CD4-positive, alpha-beta memory T cell (primary cell): ENCODE measurements around the gene DIS3L2. TPM values are rescaled to one million over a fixed set of nuclear protein-coding genes. Genes with fewer than 3 reads are reported as not detected.
"Not testable (repeated sequence)": the region's sequence is repeated elsewhere in the genome, so short reads cannot be mapped to it uniquely, and the experiment has no call there.

ENCODE experiments used
- CTCF ChIA-PET: fragments of 350-600 bp; sonication (Branson Sonifier 250); formaldehyde crosslinking; loops from one replicate; lab custom pipeline; 2021; ENCODE audit warnings: inconsistent platforms; ENCODE audit not compliant: partially characterized antibody; lab: Charles Lee
- POLR2A ChIA-PET: fragments of 350-600 bp; sonication (Branson Sonifier 250); formaldehyde crosslinking; loops from one replicate; lab custom pipeline; 2021; ENCODE audit not compliant: partially characterized antibody; lab: Charles Lee
- DNase-seq, 5 donors: peaks; one replicate each; pipeline versions ENCODE4 v3.0.0 to v3.0.0-alpha.2; 2020 to 2022; ENCODE audit warnings: mixed read lengths in 1 of 5
- H3K27ac ChIP-seq: one replicate; pipeline ENCODE4 v1.7.0; 2013; ENCODE audit warnings: low read depth, low read length
- H3K27me3 ChIP-seq: 2 replicates; pipeline ENCODE4 v1.7.0; 2013; ENCODE audit warnings: mild to moderate bottlenecking, low read length, moderate library complexity; ENCODE audit not compliant: insufficient read depth
- H3K36me3 ChIP-seq: 2 replicates; pipeline ENCODE4 v1.7.0; 2013; ENCODE audit warnings: mild to moderate bottlenecking, low read length, moderate library complexity; ENCODE audit not compliant: insufficient read depth
- H3K4me1 ChIP-seq: 2 replicates; pipeline ENCODE4 v1.7.0; 2013; ENCODE audit warnings: mild to moderate bottlenecking, low read length, moderate library complexity; ENCODE audit not compliant: insufficient read depth
- H3K4me3 ChIP-seq, 2 donors: one replicate each; pipeline ENCODE4 v1.7.0; 2013; ENCODE audit warnings: low read length in 2 of 2, mild to moderate bottlenecking in 1 of 2
- H3K9me3 ChIP-seq, 2 donors: one replicate each; pipeline ENCODE4 v1.7.0; 2013; ENCODE audit warnings: low read length in 2 of 2, control low read depth in 1 of 2; ENCODE audit not compliant: control insufficient read depth in 1 of 2
- H3K27ac Mint-ChIP-seq, 7 donors: one replicate each; pipeline ENCODE4 v1.8.0; 2020 to 2021; ENCODE audit warnings: mixed read lengths in 7 of 7, mild to moderate bottlenecking in 6 of 7, inconsistent platforms in 3 of 7, moderate library complexity in 3 of 7
- H3K27me3 Mint-ChIP-seq, 2 donors: one replicate each; pipeline ENCODE4 v1.8.0; 2020 to 2021; ENCODE audit warnings: mixed read lengths in 2 of 2
- H3K36me3 Mint-ChIP-seq, 2 donors: one replicate each; pipeline ENCODE4 v1.8.0; 2020 to 2021; ENCODE audit warnings: mixed read lengths in 2 of 2, inconsistent platforms in 1 of 2, mild to moderate bottlenecking in 1 of 2
- H3K4me1 Mint-ChIP-seq, 4 donors: one replicate each; pipeline ENCODE4 v1.8.0; 2020 to 2021; ENCODE audit warnings: mixed read lengths in 4 of 4, mild to moderate bottlenecking in 1 of 4
- H3K4me3 Mint-ChIP-seq, 8 donors: one replicate each; pipeline ENCODE4 v1.8.0; 2020 to 2021; ENCODE audit warnings: mixed read lengths in 8 of 8, mild to moderate bottlenecking in 7 of 8, moderate library complexity in 6 of 8, inconsistent platforms in 3 of 8
- H3K9me3 Mint-ChIP-seq, 8 donors: one replicate each; pipeline ENCODE4 v1.8.0; 2020 to 2021; ENCODE audit warnings: mixed read lengths in 8 of 8, mild to moderate bottlenecking in 5 of 8, inconsistent platforms in 3 of 8, moderate library complexity in 1 of 8
- intact Hi-C: fragments of 100-400 bp; cut with micrococcal nuclease; formaldehyde crosslinking; loops from one replicate; pipeline ENCODE4 v1.15.1; 2023
- polyA plus RNA-seq, 2 donors: library from polyadenylated mRNA; unstranded; fragments of 300-500 nt; fragmentation: Illumina TruSeq; gene quantifications; one replicate each; pipeline ENCODE4 v1.2.3, GENCODE V29; 2021
- total RNA-seq, 2 experiments: library from RNA; stranded (reverse); gene quantifications; one replicate each; pipeline ENCODE4 v1.2.3, GENCODE V29; 2021

The DIS3L2 gene
- total and polyA plus RNA-seq, 4 experiments from 2014 or later: 16.0 to 59.7 (median 39.3) TPM

GRCh38 chr2:232363784-232364615 is 402.5 kb downstream of the DIS3L2 start:
- POLR2A ChIA-PET: interaction anchor here (0.6 to 1.1 kb wide), 2 partner anchors 23 to 48 kb away, joined by 3 read pairs; no protein-coding TSS in a partner anchor

GRCh38 chr2:232364806-232365594 is 403.5 kb downstream of the DIS3L2 start:
- H3K4me3 ChIP-seq, H3K27ac ChIP-seq, H3K9me3 ChIP-seq, DNase-seq, H3K36me3 Mint-ChIP-seq, H3K27me3 ChIP-seq, H3K36me3 ChIP-seq, intact Hi-C loops, CTCF ChIA-PET, H3K27me3 Mint-ChIP-seq, H3K9me3 Mint-ChIP-seq: not testable (repeated sequence)
- Mint-ChIP-seq H3K4me3 (peak overlapping the region in 4 of 8 donors; percentile 17 to 44 (median 34)), H3K4me1 (peaks cover 9 to 29% (median 12%) of the 10 kb centered on the region in 4 donors), H3K27ac (peak overlapping the region in 2 of 7 donors; percentile 50 to 66)
- peaks cover 20% of the 10 kb centered on the region for H3K4me1 ChIP-seq
- POLR2A ChIA-PET: interaction anchor here (0.6 kb wide), 1 partner anchor 24 kb away, joined by 3 read pairs; no protein-coding TSS in a partner anchor

More at GRCh38 chr2:232363784-232364615, 402.5 kb downstream of the DIS3L2 start:
- peak overlapping the region; percentile 30 for H3K27ac ChIP-seq
- H3K9me3 Mint-ChIP-seq: peaks cover 0 to 5% (median 0%) of the 10 kb centered on the region in 8 donors
- H3K4me1 ChIP-seq: peaks cover 20% of the 10 kb centered on the region
- no peaks in the 10 kb centered on the region for H3K36me3 ChIP-seq
- peak in 4 of 5 donors; percentile 13 to 27 (median 23) for DNase-seq
- H3K4me1 Mint-ChIP-seq: peaks cover 9 to 29% (median 12%) of the 10 kb centered on the region in 4 donors
- CTCF ChIA-PET: interaction anchor here (1.0 to 1.5 kb wide), 2 partner anchors 54 to 76 kb away, joined by 3 to 4 read pairs; no protein-coding TSS in a partner anchor
- H3K27me3 Mint-ChIP-seq: no peaks in the 10 kb centered on the region
- H3K27ac Mint-ChIP-seq: peak overlapping the region; percentile 35 to 91 (median 89)
- H3K9me3 ChIP-seq: no peaks in the 10 kb centered on the region
- peak overlapping the region in 1 of 2 donors; percentile 61 for H3K4me3 ChIP-seq
- H3K36me3 Mint-ChIP-seq: no peaks in the 10 kb centered on the region
- H3K4me3 Mint-ChIP-seq: peak overlapping the region; percentile 88 to 93 (median 90)
- intact Hi-C loops: no loop called here
- H3K27me3 ChIP-seq: no peaks in the 10 kb centered on the region

GRCh38 chr2:232365621-232366321 is 404.3 kb downstream of the DIS3L2 start:
- Histone ChIP-seq H3K27me3 (no peaks in the 10 kb centered on the region), H3K4me3 (no peak overlapping the region), H3K4me1 (peaks cover 20% of the 10 kb centered on the region), H3K9me3 (no peaks in the 10 kb centered on the region), H3K27ac (no peak overlapping the region), H3K36me3 (no peaks in the 10 kb centered on the region)
- Mint-ChIP-seq H3K27ac (no peak overlapping the region), H3K4me1 (peaks cover 9 to 29% (median 12%) of the 10 kb centered on the region in 4 donors), H3K27me3 (no peaks in the 10 kb centered on the region), H3K9me3 (peaks cover 0 to 5% (median 0%) of the 10 kb centered on the region in 8 donors), H3K36me3 (no peaks in the 10 kb centered on the region), H3K4me3 (peak overlapping the region in 1 of 8 donors; percentile 29)
- POLR2A ChIA-PET: no interaction called here
- intact Hi-C loops: no loop called here
- CTCF ChIA-PET: no interaction called here
- no peak for DNase-seq

GRCh38 chr2:232366461-232366860 is 404.9 kb downstream of the DIS3L2 start:
- Mint-ChIP-seq H3K4me1 (peaks cover 9 to 29% (median 12%) of the 10 kb centered on the region in 4 donors), H3K27ac (peak overlapping the region in 1 of 7 donors; percentile 22)
- DNase-seq, H3K27ac ChIP-seq, H3K9me3 ChIP-seq, H3K4me3 Mint-ChIP-seq, H3K4me3 ChIP-seq, H3K36me3 ChIP-seq, intact Hi-C loops, H3K27me3 ChIP-seq, H3K36me3 Mint-ChIP-seq, H3K27me3 Mint-ChIP-seq, H3K9me3 Mint-ChIP-seq, POLR2A ChIA-PET: not testable (repeated sequence)
- CTCF ChIA-PET: interaction anchor here (1.0 kb wide), 1 partner anchor 49 kb away, joined by 3 read pairs; no protein-coding TSS in a partner anchor
- H3K4me1 ChIP-seq: peaks cover 20% of the 10 kb centered on the region

GRCh38 chr2:232367016-232367415 is 405.5 kb downstream of the DIS3L2 start:
- no peaks in the 10 kb centered on the region for H3K9me3 ChIP-seq
- Mint-ChIP-seq H3K27ac (peak overlapping the region in 1 of 7 donors; percentile 22), H3K4me1 (peaks cover 9 to 29% (median 12%) of the 10 kb centered on the region in 4 donors), H3K4me3 (no peak overlapping the region), H3K36me3 (no peaks in the 10 kb centered on the region), H3K27me3 (no peaks in the 10 kb centered on the region), H3K9me3 (peaks cover 0 to 3% (median 0%) of the 10 kb centered on the region in 8 donors)
- no peak overlapping the region for H3K4me3 ChIP-seq
- no peaks in the 10 kb centered on the region for H3K27me3 ChIP-seq
- no peak overlapping the region for H3K27ac ChIP-seq
- H3K4me1 ChIP-seq: peaks cover 20% of the 10 kb centered on the region
- intact Hi-C loops: no loop called here
- DNase-seq: no peak
- CTCF ChIA-PET: interaction anchor here (1.0 kb wide), 1 partner anchor 49 kb away, joined by 3 read pairs; no protein-coding TSS in a partner anchor
- POLR2A ChIA-PET: no interaction called here
- H3K36me3 ChIP-seq: no peaks in the 10 kb centered on the region

GRCh38 chr2:232367591-232368233 is 406.2 kb downstream of the DIS3L2 start:
- CTCF ChIA-PET: interaction anchor here (1.6 kb wide), 1 partner anchor 26 kb away, joined by 3 read pairs; no protein-coding TSS in a partner anchor
- no peaks in the 10 kb centered on the region for H3K27me3 Mint-ChIP-seq
- H3K4me1 Mint-ChIP-seq: peaks cover 9 to 28% (median 11%) of the 10 kb centered on the region in 4 donors

More at GRCh38 chr2:232367591-232368233, 406.2 kb downstream of the DIS3L2 start:
- DNase-seq: no peak
- no peak overlapping the region for H3K27ac ChIP-seq
- H3K4me3 Mint-ChIP-seq: no peak overlapping the region
- no peaks in the 10 kb centered on the region for H3K36me3 Mint-ChIP-seq
- H3K9me3 ChIP-seq: no peaks in the 10 kb centered on the region
- H3K27ac Mint-ChIP-seq: no peak overlapping the region
- no peaks in the 10 kb centered on the region for H3K27me3 ChIP-seq
- peaks cover 16% of the 10 kb centered on the region for H3K4me1 ChIP-seq
- H3K9me3 Mint-ChIP-seq: no peaks in the 10 kb centered on the region
- no peak overlapping the region for H3K4me3 ChIP-seq
- POLR2A ChIA-PET: no interaction called here
- no peaks in the 10 kb centered on the region for H3K36me3 ChIP-seq
- intact Hi-C loops: no loop called here
